HL-60 (cell line): ENCODE measurements around the gene PDLIM5.

ENCODE experiments used
- DNase-seq, 2 experiments: peaks; one replicate each; pipeline ENCODE4 v3.0.0-alpha.2; 2010 to 2020; ENCODE audit warnings: low read depth in 1 of 2, low spot score in 1 of 2
- H3K27ac ChIP-seq: fragments of 250-450 bp; sonication (Bioruptor Pico); replicated peaks from 2 replicates; pipeline ENCODE4 v1.5.1; 2020; ENCODE audit warnings: mild to moderate bottlenecking, moderate library complexity
- H3K27me3 ChIP-seq: fragments of 250-450 bp; sonication (Bioruptor Pico); 2 replicates; pipeline ENCODE4 v1.5.1; 2021; ENCODE audit warnings: mild to moderate bottlenecking, moderate library complexity; ENCODE audit not compliant: insufficient read depth, poor library complexity, severe bottlenecking
- H3K4me3 ChIP-seq: replicated peaks from 2 replicates; pipeline ENCODE4 v1.5.1; 2011; ENCODE audit warnings: mild to moderate bottlenecking, control low read depth, low read length; ENCODE audit not compliant: insufficient read depth
- GABPA ChIP-seq: IDR thresholded peaks from 2 replicates; pipeline ENCODE4 v1.6.1; 2012; ENCODE audit warnings: low read depth
- POLR2AphosphoS5 ChIP-seq: IDR thresholded peaks from 2 replicates; pipeline ENCODE4 v1.6.1; 2012; ENCODE audit warnings: low read depth
- SPI1 ChIP-seq: IDR thresholded peaks from 2 replicates; pipeline ENCODE4 v1.6.1; 2012; ENCODE audit warnings: low read depth, mild to moderate bottlenecking, borderline replicate concordance
- TF ChIP-seq, protein P1 (sequence below): IDR thresholded peaks from 2 replicates; pipeline ENCODE4 v1.6.1; 2012; ENCODE audit warnings: low read depth; ENCODE audit not compliant: insufficient replicate concordance
- TF ChIP-seq, protein P2 (sequence below): IDR thresholded peaks from one replicate; pipeline ENCODE4 v1.5.1; 2011; ENCODE audit warnings: low read length, control low read depth, inconsistent platforms; ENCODE audit not compliant: insufficient read depth

PDLIM5 gene

DNA sequence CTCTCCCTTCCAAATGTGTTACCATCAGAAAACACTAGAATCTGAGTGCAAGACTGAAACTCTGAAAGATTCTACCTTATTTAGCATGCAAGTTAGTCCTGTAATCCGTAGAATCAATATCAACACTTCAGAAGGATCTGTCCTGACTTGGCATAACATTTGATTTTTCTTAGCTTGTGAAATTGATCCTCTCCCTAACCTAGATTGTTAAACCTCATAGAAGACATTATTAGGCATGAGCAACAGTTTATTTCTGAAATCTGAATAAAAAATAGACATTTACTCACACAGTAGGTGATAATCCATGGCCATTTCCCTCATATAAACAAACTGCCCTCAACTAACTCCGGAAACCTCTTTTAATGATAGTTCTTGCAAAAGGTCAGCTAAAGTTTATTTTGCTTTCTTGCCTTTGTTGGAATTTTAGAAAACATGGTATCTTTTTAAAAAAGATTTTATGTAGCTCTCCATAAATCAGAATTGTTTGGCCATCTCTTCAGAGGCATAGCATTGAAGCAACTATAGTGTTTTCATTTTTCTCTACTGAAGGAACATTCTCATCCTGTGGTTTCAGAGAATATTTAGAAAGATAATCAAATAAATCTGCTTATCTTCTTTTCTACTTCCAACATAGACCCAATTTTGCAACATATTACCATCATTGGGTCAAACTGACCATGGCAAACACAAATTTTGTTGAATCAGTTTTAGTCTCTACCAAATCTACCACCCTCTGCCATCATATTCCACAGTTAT, 38.5 kb upstream of the PDLIM5 start:
- no peak for DNase-seq
- Histone ChIP-seq H3K27ac (no peak overlapping the region), H3K4me3 (no peak overlapping the region), H3K27me3 (no peaks in the 10 kb centered on the region)
- no peak for TF ChIP-seq SPI1
- TF ChIP-seq, protein P1, sequence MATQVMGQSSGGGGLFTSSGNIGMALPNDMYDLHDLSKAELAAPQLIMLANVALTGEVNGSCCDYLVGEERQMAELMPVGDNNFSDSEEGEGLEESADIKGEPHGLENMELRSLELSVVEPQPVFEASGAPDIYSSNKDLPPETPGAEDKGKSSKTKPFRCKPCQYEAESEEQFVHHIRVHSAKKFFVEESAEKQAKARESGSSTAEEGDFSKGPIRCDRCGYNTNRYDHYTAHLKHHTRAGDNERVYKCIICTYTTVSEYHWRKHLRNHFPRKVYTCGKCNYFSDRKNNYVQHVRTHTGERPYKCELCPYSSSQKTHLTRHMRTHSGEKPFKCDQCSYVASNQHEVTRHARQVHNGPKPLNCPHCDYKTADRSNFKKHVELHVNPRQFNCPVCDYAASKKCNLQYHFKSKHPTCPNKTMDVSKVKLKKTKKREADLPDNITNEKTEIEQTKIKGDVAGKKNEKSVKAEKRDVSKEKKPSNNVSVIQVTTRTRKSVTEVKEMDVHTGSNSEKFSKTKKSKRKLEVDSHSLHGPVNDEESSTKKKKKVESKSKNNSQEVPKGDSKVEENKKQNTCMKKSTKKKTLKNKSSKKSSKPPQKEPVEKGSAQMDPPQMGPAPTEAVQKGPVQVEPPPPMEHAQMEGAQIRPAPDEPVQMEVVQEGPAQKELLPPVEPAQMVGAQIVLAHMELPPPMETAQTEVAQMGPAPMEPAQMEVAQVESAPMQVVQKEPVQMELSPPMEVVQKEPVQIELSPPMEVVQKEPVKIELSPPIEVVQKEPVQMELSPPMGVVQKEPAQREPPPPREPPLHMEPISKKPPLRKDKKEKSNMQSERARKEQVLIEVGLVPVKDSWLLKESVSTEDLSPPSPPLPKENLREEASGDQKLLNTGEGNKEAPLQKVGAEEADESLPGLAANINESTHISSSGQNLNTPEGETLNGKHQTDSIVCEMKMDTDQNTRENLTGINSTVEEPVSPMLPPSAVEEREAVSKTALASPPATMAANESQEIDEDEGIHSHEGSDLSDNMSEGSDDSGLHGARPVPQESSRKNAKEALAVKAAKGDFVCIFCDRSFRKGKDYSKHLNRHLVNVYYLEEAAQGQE, result no peak
- no peak for TF ChIP-seq POLR2AphosphoS5
- TF ChIP-seq, protein P2, sequence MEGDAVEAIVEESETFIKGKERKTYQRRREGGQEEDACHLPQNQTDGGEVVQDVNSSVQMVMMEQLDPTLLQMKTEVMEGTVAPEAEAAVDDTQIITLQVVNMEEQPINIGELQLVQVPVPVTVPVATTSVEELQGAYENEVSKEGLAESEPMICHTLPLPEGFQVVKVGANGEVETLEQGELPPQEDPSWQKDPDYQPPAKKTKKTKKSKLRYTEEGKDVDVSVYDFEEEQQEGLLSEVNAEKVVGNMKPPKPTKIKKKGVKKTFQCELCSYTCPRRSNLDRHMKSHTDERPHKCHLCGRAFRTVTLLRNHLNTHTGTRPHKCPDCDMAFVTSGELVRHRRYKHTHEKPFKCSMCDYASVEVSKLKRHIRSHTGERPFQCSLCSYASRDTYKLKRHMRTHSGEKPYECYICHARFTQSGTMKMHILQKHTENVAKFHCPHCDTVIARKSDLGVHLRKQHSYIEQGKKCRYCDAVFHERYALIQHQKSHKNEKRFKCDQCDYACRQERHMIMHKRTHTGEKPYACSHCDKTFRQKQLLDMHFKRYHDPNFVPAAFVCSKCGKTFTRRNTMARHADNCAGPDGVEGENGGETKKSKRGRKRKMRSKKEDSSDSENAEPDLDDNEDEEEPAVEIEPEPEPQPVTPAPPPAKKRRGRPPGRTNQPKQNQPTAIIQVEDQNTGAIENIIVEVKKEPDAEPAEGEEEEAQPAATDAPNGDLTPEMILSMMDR, result no peak
- no peak for TF ChIP-seq GABPA

DNA sequence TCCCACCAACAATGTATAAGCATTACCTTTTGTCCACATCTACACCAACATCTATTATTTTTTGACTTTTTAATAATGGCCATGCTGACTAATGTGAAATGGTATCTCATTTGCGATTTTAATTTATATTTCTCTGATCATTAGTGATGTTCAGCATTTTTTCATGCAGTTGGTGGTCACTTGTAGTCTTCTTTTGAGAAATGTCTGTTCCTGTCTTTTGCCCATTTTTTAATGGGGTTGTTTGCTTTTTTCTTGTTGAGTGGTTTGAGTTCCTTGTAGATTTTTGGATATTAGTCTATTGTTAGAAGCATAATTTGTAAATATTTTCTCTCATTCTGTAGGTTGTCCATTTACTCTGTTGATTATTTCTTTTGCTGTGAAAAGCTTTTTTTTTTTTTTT, 36.8 kb upstream of the PDLIM5 start:
- TF ChIP-seq SPI1, result no peak
- TF ChIP-seq GABPA, result no peak
- TF ChIP-seq, protein P1, result no peak
- TF ChIP-seq, protein P2, result no peak
- TF ChIP-seq POLR2AphosphoS5, result no peak
- H3K27me3 ChIP-seq, result no peaks in the 10 kb centered on the region
- no peak overlapping the region for H3K4me3 ChIP-seq
- no peak overlapping the region for H3K27ac ChIP-seq
- DNase-seq, result no peak

DNA sequence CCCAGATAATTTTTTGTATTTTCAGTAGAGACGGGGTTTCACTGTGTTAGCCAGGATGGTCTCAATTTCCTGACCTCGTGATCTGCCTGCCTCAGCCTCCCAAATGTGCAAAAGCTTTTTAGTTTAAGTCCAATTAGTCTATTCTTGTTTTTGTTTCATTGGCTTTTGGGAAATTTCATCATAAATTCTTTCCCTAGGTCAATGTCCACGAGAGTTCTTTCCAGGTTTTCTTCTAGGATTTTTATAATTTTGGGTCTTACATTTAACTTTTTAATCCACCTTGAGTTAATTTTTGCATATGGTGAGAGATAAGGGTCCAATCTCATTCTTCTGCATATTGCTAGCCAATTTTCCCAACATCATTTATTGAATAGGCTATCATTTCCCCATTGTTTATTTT, 36.3 kb upstream of the PDLIM5 start:
- TF ChIP-seq SPI1 (no peak), GABPA (no peak), POLR2AphosphoS5 (no peak)
- TF ChIP-seq, protein P2, result no peak
- TF ChIP-seq, protein P1, result no peak
- H3K27ac ChIP-seq, result no peak overlapping the region
- no peak overlapping the region for H3K4me3 ChIP-seq
- H3K27me3 ChIP-seq, result no peaks in the 10 kb centered on the region
- no peak for DNase-seq
